CD4-positive, alpha-beta T cell treated with Interleukin-4 for 1 hour (primary cell): ENCODE data around the gene PLSCR1.
"Not testable (repeated sequence)": the region's sequence is repeated elsewhere in the genome, so short reads cannot be mapped to it uniquely, and the experiment has no call there.

ENCODE experiments used
- DNase-seq, 2 donors: peaks; one replicate each; pipeline ENCODE4 v3.0.0-alpha.2; 2020 to 2022

Gene PLSCR1

GRCh38 chr3:146547235-146547835 is 2.9 kb upstream of the PLSCR1 start:
- no peak for DNase-seq

GRCh38 chr3:146546366-146546965 is 2.1 kb upstream of the PLSCR1 start:
- no peak for DNase-seq

- DNase-seq: no peak
Observed at GRCh38 chr3:146544929-146545528, 622 bp upstream of the PLSCR1 start.

- no peak for DNase-seq
Observed at GRCh38 chr3:146543461-146544001, 876 bp downstream of the PLSCR1 start.

- DNase-seq: no peak
Observed at GRCh38 chr3:146542978-146543377, 1.4 kb downstream of the PLSCR1 start.

GRCh38 chr3:146542179-146542578 is 2.2 kb downstream of the PLSCR1 start:
- DNase-seq: peak in 1 of 2 donors; percentile 47

- DNase-seq: no peak
Observed at GRCh38 chr3:146540978-146541377, 3.4 kb downstream of the PLSCR1 start.

GRCh38 chr3:146540236-146540635 is 4.2 kb downstream of the PLSCR1 start:
- DNase-seq: no peak

- DNase-seq: no peak
Observed at GRCh38 chr3:146539315-146539714, 5.1 kb downstream of the PLSCR1 start.

- no peak for DNase-seq
Observed at GRCh38 chr3:146537603-146538002, 6.8 kb downstream of the PLSCR1 start.

GRCh38 chr3:146536681-146537080 is 7.7 kb downstream of the PLSCR1 start:
- no peak for DNase-seq

- no peak for DNase-seq
Observed at GRCh38 chr3:146532406-146532805, 12.0 kb downstream of the PLSCR1 start.

- no peak for DNase-seq
Observed at GRCh38 chr3:146530609-146531008, 13.8 kb downstream of the PLSCR1 start.

- no peak for DNase-seq
Observed at GRCh38 chr3:146529021-146529420, 15.4 kb downstream of the PLSCR1 start.

GRCh38 chr3:146524961-146525360 is 19.4 kb downstream of the PLSCR1 start:
- DNase-seq: no peak

GRCh38 chr3:146523531-146523930 is 20.9 kb downstream of the PLSCR1 start:
- DNase-seq: no peak

- DNase-seq: not testable (repeated sequence)
Observed at GRCh38 chr3:146522174-146523158, 21.9 kb downstream of the PLSCR1 start.

GRCh38 chr3:146521394-146521793 is 23.0 kb downstream of the PLSCR1 start:
- DNase-seq: no peak

- DNase-seq: no peak
Observed at GRCh38 chr3:146519810-146520209, 24.6 kb downstream of the PLSCR1 start.

- no peak for DNase-seq
Observed at GRCh38 chr3:146517684-146518435, 26.5 kb downstream of the PLSCR1 start.

- no peak for DNase-seq
Observed at GRCh38 chr3:146513386-146514051, 30.9 kb downstream of the PLSCR1 start.
